SKM-1 (cell line): ENCODE data around the gene SEMA4D.

Experiments
- DNase-seq: peaks from one replicate; lab custom pipeline; 2025; ENCODE audit not compliant: unreplicated experiment; lab: John Stamatoyannopoulos, UW

The SEMA4D gene

GRCh38 chr9:89446961-89447310 lies 51.0 kb downstream of the SEMA4D start:
- no peak for DNase-seq

- DNase-seq: no peak
Observed at GRCh38 chr9:89446261-89446960, 51.5 kb downstream of the SEMA4D start.

DNA sequence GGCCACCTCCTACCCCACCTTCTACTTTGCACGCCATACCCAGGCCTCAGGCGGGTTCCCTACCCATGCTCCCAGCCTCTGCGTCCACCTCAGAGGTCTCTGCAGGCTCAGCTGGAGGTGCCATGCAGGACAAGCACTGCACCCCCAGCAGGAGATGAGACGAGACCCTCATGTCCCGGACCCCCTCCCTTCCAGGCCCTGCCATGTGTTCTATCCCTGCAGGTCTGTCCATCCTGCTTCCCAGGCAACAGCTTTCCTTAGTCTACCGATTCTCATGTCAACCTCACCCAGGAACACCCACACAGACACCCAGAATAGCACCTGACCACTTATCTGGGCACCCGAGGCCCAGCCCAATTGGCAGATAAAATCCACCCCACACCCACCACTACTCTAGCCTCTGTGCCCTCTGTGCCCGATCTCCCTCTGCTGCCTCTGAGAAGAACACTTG lies 52.1 kb downstream of the SEMA4D start:
- DNase-seq: no peak

- DNase-seq: no peak
Observed at GRCh38 chr9:89444925-89445765, 52.8 kb downstream of the SEMA4D start.

DNA sequence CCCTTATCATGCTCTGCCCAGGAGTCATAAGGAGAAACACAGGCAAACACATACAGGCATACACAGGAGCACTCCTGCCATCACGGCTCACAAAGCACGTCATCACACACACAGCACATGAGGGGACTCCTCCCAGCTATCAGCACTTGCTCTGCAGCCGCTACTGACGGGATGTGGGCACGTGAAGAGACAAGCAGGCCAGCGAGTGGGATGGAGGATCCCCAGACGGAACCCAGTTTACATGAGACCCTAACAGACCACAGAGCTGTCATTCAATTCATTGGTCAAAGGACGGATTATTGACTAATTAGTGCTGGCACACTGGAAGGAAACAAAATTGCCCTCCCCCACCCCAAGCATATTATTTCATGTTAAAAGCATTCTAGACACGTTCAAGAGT lies 53.6 kb downstream of the SEMA4D start:
- DNase-seq: no peak

GRCh38 chr9:89442981-89443814 lies 54.7 kb downstream of the SEMA4D start:
- DNase-seq: no peak

- DNase-seq: no peak
Observed at GRCh38 chr9:89442501-89442978, 55.4 kb downstream of the SEMA4D start.

- no peak for DNase-seq
Observed at GRCh38 chr9:89441986-89442385, 55.9 kb downstream of the SEMA4D start.

DNA sequence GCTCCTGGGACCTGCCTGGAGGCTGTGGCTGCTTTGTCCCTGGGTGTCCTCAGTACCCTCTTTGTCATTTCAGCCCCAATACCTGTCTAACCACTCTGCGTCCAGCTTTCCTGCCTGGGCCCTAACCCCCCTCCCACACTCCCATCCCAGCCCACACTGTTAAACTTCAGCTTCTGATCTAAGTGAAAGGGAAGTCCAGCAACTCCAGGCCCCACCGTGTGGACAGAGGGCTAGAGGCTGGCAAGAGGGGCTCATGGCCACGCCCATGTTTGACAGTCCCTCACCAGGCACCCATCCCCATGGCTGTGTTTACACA lies 56.3 kb downstream of the SEMA4D start:
- DNase-seq: no peak

GRCh38 chr9:89440951-89441654 lies 56.8 kb downstream of the SEMA4D start:
- no peak for DNase-seq

- no peak for DNase-seq
Observed at GRCh38 chr9:89440548-89440947, 57.4 kb downstream of the SEMA4D start.

- DNase-seq: no peak
Observed at GRCh38 chr9:89440046-89440445, 57.9 kb downstream of the SEMA4D start.

DNA sequence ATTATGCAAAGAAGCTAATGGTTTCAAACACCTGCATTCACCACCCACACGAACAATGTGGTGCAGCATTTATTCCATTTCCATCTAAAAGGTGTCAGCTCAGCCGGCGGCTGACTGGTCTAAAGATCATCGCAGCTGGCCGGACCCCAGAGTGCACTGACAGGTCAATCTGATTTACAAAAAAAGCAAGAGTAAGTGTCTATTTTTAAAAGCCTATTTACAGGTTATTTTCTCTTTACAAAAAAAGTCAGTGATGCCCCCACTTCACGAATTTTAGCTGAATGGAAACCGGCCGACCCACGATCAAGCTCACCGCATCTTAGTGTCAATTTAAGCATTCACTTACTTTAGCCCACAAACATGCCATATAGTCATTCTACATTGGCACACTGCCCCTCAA lies 58.3 kb downstream of the SEMA4D start:
- no peak for DNase-seq

- DNase-seq: no peak
Observed at GRCh38 chr9:89438194-89438593, 59.7 kb downstream of the SEMA4D start.

GRCh38 chr9:89437772-89438171 lies 60.1 kb downstream of the SEMA4D start:
- DNase-seq: no peak

DNA sequence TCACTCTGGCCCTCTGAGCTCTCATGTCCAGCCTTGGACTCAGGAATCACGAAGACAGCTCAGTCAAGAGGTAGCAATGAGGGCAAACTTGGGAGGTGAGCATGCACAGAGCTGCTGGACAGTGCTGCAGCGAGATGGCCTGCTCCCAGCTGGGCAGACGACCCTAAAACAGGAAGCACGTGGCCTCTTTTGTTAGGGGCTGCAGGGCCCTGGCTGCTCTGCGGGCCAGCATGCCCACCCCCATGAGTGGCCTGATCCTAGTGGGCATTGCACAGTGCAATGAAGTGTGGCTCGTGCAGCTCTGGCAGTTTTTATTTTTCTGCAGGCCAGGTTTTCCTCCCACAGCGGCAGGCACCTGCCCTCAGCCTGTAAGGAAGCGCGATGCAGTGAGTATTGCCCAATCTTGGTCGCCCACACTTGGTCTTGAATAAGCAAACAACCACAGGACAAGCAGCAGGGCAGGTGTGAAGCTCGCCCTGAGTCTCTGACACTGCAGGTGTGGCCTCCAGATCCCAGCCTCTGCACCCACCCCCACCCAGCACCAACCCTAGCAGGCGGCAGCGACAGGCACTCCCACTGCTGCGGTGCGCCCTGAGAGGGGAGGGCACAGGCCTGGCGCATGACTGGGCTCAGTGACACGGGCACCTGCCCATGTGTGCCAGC lies 60.8 kb downstream of the SEMA4D start:
- DNase-seq: no peak

- DNase-seq: no peak
Observed at GRCh38 chr9:89436326-89436725, 61.6 kb downstream of the SEMA4D start.

- no peak for DNase-seq
Observed at GRCh38 chr9:89435071-89435823, 62.7 kb downstream of the SEMA4D start.

- no peak for DNase-seq
Observed at GRCh38 chr9:89434636-89435035, 63.3 kb downstream of the SEMA4D start.

- no peak for DNase-seq
Observed at GRCh38 chr9:89433826-89434225, 64.1 kb downstream of the SEMA4D start.
